Esophagus muscularis mucosa (tissue), 4 donors: ENCODE results near the gene DIPK2B. TPM values are rescaled to one million over a fixed set of nuclear protein-coding genes. Genes with fewer than 3 reads are reported as not detected.

Source experiments
- DNase-seq: peaks from one replicate; pipeline ENCODE4 v3.0.0-alpha.2; 2017; ENCODE audit errors: extremely low spot score
- H3K27ac ChIP-seq, 4 donors: fragments of 200-600 bp; sonication (generic); replicated peaks in 1 of 4; 1 replicate in 3 of 4; 2 replicates in 1 of 4; pipeline ENCODE4 v1.5.1; 2016 to 2019; ENCODE audit warnings: mild to moderate bottlenecking in 1 of 4
- H3K27me3 ChIP-seq, 4 donors: fragments of 200-600 bp; sonication (generic); one replicate each; pipeline versions ENCODE4 v1.5.1 to v1.6.0; 2016 to 2019
- H3K36me3 ChIP-seq, 4 donors: fragments of 200-600 bp; sonication (generic); one replicate each; pipeline ENCODE4 v1.5.1; 2016 to 2019
- H3K4me1 ChIP-seq, 4 donors: fragments of 200-600 bp; sonication (generic); one replicate each; pipeline ENCODE4 v1.5.1; 2016 to 2019
- H3K4me3 ChIP-seq, 4 donors: fragments of 200-600 bp; sonication (generic); 1 replicate in 2 of 4; 2 replicates in 2 of 4; pipeline ENCODE4 v1.5.1; 2016 to 2019; ENCODE audit warnings: mild to moderate bottlenecking in 4 of 4, moderate library complexity in 1 of 4
- H3K9me3 ChIP-seq, 4 donors: fragments of 200-600 bp; sonication (generic); 1 replicate in 3 of 4; 2 replicates in 1 of 4; pipeline ENCODE4 v1.5.1; 2016 to 2019
- EP300 ChIP-seq: sonication (generic); formaldehyde crosslinking; IDR thresholded peaks from one replicate; pipeline ENCODE4 v1.6.1; 2017; ENCODE audit warnings: antibody characterized with exemption
- POLR2A ChIP-seq: fragments of 450-650 bp; IDR thresholded peaks from one replicate; pipeline ENCODE4 v1.6.1; 2017; ENCODE audit warnings: antibody characterized with exemption, moderate library complexity, mild to moderate bottlenecking, low read depth
- POLR2AphosphoS5 ChIP-seq, 2 donors: sonication (generic); formaldehyde crosslinking; IDR thresholded peaks; one replicate each; pipeline ENCODE4 v1.6.1; 2017; ENCODE audit warnings: antibody characterized with exemption in 2 of 2
- WGBS: methylation state at CpG from one replicate; pipeline ENCODE4 v1.1.5; 2018; 5-methylcytosine and 5-hydroxymethylcytosine counted together
- intact Hi-C: fragments of 100-400 bp; cut with DNase I; formaldehyde crosslinking; loops from one replicate; pipeline ENCODE4 v1.15.1; 2023
- total RNA-seq, 4 donors: library from RNA; depleted of rRNA; stranded (reverse); fragments of >200 nt; gene quantifications; one replicate each; pipeline versions ENCODE4 v1.1.0 to v1.2.1, GENCODE V29; 2016
- TF ChIP-seq, protein P1 (sequence below), 3 experiments: fragments of 200-600 bp in 2 of 3; fragments of 450-650 bp in 1 of 3; sonication (generic) in 2 of 3; IDR thresholded peaks; one replicate each; pipeline ENCODE4 v1.5.1; 2017 to 2019; ENCODE audit warnings: antibody characterized with exemption in 3 of 3, mild to moderate bottlenecking in 2 of 3, moderate library complexity in 1 of 3

Gene DIPK2B
- total RNA-seq, 4 donors from 2014 or later = 12.5 to 31.8 (median 21.6) TPM

DNA sequence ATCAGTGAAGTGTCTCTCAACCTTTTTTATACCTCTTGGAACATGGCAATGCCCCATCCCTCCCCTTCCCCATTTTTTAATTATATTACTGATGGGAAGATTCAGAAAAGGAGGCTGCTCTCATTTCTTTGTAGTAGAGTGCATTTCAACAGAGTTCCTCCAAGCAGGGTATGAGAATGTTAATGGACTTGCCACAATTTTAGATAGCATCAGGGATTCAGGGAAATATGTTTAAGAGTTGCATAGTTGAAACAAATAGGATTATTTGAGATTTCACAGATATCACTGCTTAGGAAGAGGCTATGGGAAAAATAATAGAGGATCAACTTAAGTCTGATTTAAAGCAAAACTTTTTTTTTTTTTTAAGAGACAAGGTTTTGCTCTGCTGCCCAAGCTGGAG is 46.2 kb downstream of the DIPK2B start:
- no peaks in the 10 kb centered on the region for H3K4me1 ChIP-seq
- peaks cover 0 to 23% (median 0%) of the 10 kb centered on the region in 4 donors for H3K36me3 ChIP-seq
- no peak overlapping the region for H3K4me3 ChIP-seq
- DNase-seq = no peak
- TF ChIP-seq POLR2A = no peak
- no peak for TF ChIP-seq EP300
- TF ChIP-seq POLR2AphosphoS5 (IDR thresholded peaks at IDR 0.05) = no peak
- TF ChIP-seq, protein P1, sequence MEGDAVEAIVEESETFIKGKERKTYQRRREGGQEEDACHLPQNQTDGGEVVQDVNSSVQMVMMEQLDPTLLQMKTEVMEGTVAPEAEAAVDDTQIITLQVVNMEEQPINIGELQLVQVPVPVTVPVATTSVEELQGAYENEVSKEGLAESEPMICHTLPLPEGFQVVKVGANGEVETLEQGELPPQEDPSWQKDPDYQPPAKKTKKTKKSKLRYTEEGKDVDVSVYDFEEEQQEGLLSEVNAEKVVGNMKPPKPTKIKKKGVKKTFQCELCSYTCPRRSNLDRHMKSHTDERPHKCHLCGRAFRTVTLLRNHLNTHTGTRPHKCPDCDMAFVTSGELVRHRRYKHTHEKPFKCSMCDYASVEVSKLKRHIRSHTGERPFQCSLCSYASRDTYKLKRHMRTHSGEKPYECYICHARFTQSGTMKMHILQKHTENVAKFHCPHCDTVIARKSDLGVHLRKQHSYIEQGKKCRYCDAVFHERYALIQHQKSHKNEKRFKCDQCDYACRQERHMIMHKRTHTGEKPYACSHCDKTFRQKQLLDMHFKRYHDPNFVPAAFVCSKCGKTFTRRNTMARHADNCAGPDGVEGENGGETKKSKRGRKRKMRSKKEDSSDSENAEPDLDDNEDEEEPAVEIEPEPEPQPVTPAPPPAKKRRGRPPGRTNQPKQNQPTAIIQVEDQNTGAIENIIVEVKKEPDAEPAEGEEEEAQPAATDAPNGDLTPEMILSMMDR (IDR thresholded peaks at IDR 0.05) = no peak
- intact Hi-C loops = no loop called here
- no peaks in the 10 kb centered on the region for H3K9me3 ChIP-seq
- H3K27me3 ChIP-seq = no peaks in the 10 kb centered on the region
- H3K27ac ChIP-seq = no peak overlapping the region

DNA sequence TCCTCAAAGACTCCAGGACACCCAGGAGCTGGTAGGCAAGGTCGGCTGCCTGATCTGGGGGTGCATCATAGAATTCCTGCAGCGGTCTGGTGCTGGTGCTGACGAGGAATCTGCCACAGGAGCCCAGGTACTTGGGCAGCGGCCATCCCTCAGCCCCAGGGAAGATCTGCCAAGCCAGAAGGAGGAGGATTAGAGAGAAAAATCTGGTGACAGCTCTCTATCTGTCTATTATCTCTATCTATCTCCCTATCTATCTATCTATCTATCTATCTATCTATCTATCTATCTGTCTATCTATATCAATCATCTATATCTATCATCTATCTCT is 46.7 kb downstream of the DIPK2B start:
- no peak overlapping the region for H3K4me3 ChIP-seq
- H3K36me3 ChIP-seq = peaks cover 0 to 27% (median 0%) of the 10 kb centered on the region in 4 donors
- no peaks in the 10 kb centered on the region for H3K4me1 ChIP-seq
- intact Hi-C loops = no loop called here
- no peak for DNase-seq
- no peak overlapping the region for H3K27ac ChIP-seq
- TF ChIP-seq POLR2A (no peak), POLR2AphosphoS5 (IDR thresholded peaks at IDR 0.05) (no peak), EP300 (no peak)
- TF ChIP-seq, protein P1 (IDR thresholded peaks at IDR 0.05) = no peak
- 76% methylated on average over 4 of the region's 4 CpGs for WGBS
- no peaks in the 10 kb centered on the region for H3K9me3 ChIP-seq
- no peaks in the 10 kb centered on the region for H3K27me3 ChIP-seq
